Mucosa of descending colon (tissue), 3 donors: ENCODE data around the gene MVB12B. TPM values are rescaled to one million over a fixed set of nuclear protein-coding genes. Genes with fewer than 3 reads are reported as not detected.

Experiments used
- ATAC-seq: fragments of 200-7000 bp; cut with Tn5 transposase; one replicate; pipeline ENCODE4 v1.9.1; 2020; ENCODE audit warnings: mild to moderate bottlenecking, moderate library complexity
- DNase-seq, 3 donors: peaks; one replicate each; pipeline ENCODE4 v3.0.0-alpha.2; 2020
- H3K36me3 ChIP-seq: fragments of 200-600 bp; one replicate; pipeline ENCODE4 v1.8.0; 2021; ENCODE audit warnings: low read depth, mild to moderate bottlenecking
- H3K4me1 ChIP-seq: fragments of 200-600 bp; one replicate; pipeline ENCODE4 v1.8.0; 2021; ENCODE audit warnings: low read depth, mild to moderate bottlenecking
- H3K4me3 ChIP-seq: fragments of 200-600 bp; one replicate; pipeline ENCODE4 v1.8.0; 2021; ENCODE audit warnings: mild to moderate bottlenecking
- H3K9me3 ChIP-seq: fragments of 200-600 bp; one replicate; pipeline ENCODE4 v1.8.0; 2021; ENCODE audit warnings: mild to moderate bottlenecking
- CTCF ChIP-seq: fragments of 200-600 bp; IDR thresholded peaks from one replicate; pipeline ENCODE4 v1.8.0; 2022; ENCODE audit warnings: antibody characterized with exemption, mild to moderate bottlenecking
- intact Hi-C, 2 donors: fragments of 100-400 bp; cut with DNase I in 1 of 2; cut with micrococcal nuclease in 1 of 2; formaldehyde crosslinking; loops; one replicate each; pipeline versions ENCODE4 v1.11.0 to v1.11.1; 2022; cut with DNase I, micrococcal nuclease
- total RNA-seq, 3 donors: library from RNA; stranded (reverse); fragmentation: NEBNext Ultra II Directional in 2 of 3; extraction: Animal tissue kit (Norgen Biotek cat#: 25700) in 2 of 3; gene quantifications; one replicate each; pipeline versions ENCODE4 v1.2.1 to v1.2.4, GENCODE V29; 2021 to 2023
- donor health status: DM: no; HTN: no; CAD: no; lungs with moderate emphysema.
- donor health status: DM: no; HTN: no; CAD: no.
- donor health status: DM: no; HTN: yes; CAD: no.

MVB12B gene
- total RNA-seq, 3 donors from 2014 or later: 16.8 to 26.4 (median 21.6) TPM

GRCh38 chr9:126328407-126328806, 1.8 kb downstream of the MVB12B start:
- ATAC-seq (no peak), DNase-seq (no peak)
- intact Hi-C loops: no loop called here
- Histone ChIP-seq H3K4me1 (peaks cover 12% of the 10 kb centered on the region), H3K36me3 (no peaks in the 10 kb centered on the region), H3K9me3 (peaks cover 4% of the 10 kb centered on the region), H3K4me3 (no peak overlapping the region)
- TF ChIP-seq CTCF: no peak

DNA sequence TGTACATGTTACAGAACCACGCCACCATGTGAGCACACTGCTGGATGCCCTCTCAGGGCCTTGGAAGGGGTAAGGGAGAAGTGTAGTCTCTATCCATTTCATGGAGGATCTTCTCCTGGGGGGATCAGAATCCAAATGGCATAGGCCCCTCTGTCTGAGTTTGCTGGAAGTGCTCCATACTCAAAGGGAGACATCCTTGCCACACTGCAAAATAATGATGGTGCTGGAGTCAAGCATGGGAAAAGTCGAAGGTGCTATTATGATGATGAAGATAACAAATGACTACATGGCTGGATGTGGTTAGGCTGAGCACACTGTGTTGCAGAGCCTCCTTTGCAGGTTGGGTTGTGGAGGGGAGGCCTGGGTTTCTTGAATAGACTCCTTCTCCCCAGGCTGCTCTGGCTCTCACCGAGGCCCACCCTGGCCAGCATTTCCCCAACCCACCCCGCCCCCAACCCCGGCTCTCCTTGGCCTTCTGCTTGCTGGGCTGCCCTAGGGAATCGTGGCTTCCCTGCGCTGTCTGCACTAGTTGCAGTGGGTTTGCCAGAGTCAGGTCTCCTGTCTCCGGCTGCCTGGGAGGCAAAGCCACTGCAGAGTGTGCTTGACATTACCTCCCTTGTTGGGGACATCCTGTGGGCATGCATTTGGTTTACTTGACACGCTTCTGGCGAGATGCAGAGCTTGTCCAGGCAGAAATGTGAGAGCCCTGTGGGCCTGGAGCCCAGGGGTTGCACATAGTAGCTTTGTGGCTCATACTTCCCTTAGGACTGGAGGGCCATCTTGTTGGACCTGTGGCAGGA, 3.0 kb downstream of the MVB12B start:
- Histone ChIP-seq H3K4me1 (peaks cover 14% of the 10 kb centered on the region), H3K4me3 (no peak overlapping the region), H3K36me3 (no peaks in the 10 kb centered on the region), H3K9me3 (no peaks in the 10 kb centered on the region)
- intact Hi-C loops: no loop called here
- TF ChIP-seq CTCF: no peak
- ATAC-seq (peak; percentile 22), DNase-seq (no peak)

DNA sequence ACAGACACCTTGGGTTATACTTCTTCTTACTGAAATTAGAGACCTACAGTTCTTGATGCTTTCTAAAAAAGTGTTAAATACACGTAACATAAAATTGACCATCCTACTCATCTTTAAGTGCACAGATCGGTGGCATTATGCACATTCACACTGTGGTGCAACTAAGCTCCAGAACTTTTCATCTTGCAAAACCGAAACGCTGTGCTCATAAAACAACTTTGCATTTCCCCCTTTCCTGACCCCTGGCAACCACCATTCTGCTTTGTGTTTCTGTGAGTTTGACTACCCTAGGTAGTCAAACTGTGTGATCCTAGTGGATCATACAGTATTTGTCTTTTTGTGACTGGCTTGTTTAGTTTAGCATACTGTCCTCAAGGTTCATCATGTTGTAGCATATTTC, 3.9 kb downstream of the MVB12B start:
- intact Hi-C loops: no loop called here
- H3K36me3 ChIP-seq: no peaks in the 10 kb centered on the region
- no peaks in the 10 kb centered on the region for H3K9me3 ChIP-seq
- ATAC-seq (no peak), DNase-seq (no peak)
- peaks cover 20% of the 10 kb centered on the region for H3K4me1 ChIP-seq
- no peak for TF ChIP-seq CTCF
- H3K4me3 ChIP-seq: no peak overlapping the region

DNA sequence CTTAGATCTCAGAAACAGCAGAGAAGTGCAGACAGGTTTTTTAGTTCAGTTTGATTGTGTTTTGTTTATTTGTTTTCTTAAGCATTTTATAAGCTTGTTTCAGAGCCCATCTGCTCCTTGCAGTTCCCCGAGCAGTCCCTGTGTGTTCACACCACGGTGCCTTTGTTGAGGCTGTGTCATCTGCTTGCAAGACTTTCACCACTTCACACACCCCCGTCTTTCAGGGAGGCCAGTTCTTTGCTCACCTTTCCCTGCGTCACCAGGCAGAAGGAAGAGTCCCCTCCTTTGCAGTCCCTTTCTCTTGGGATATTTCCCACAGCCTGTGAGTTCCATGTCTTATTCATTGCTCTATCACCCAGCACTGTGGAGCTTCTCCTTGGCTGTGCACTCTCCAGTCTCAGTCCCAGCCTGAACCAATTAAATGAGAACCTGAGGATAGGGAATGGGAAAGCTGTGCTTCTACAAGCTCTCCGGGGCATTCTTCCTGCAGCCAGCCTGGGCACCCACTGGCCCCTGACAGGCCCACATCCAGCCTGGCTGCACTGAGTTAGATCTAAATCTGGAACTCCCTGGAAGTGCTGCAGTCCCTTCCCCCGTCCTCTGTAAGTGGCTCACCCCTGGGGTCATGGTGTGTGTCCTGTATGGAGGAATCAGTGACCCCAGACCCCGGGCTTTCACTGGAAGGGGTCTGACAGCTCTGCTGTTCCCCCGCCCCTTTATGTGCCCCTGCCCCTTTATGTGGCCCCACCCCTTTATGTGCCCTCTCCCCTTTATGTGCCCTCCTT, 5.5 kb downstream of the MVB12B start:
- ATAC-seq (no peak), DNase-seq (no peak)
- intact Hi-C loops: no loop called here
- H3K36me3 ChIP-seq: no peaks in the 10 kb centered on the region
- no peak overlapping the region for H3K4me3 ChIP-seq
- H3K4me1 ChIP-seq: peaks cover 20% of the 10 kb centered on the region
- no peak for TF ChIP-seq CTCF
- H3K9me3 ChIP-seq: no peaks in the 10 kb centered on the region

GRCh38 chr9:126334721-126335621, 8.3 kb downstream of the MVB12B start:
- H3K4me1 ChIP-seq: peaks cover 8% of the 10 kb centered on the region
- ATAC-seq (peak; percentile 63), DNase-seq (no peak)
- TF ChIP-seq CTCF: no peak
- intact Hi-C loops: no loop called here
- H3K9me3 ChIP-seq: no peaks in the 10 kb centered on the region
- no peak overlapping the region for H3K4me3 ChIP-seq
- no peaks in the 10 kb centered on the region for H3K36me3 ChIP-seq
